GM12891 (cell line): ENCODE data around the gene MIB1.

ENCODE experiments used
- POLR2A ChIP-seq: IDR thresholded peaks from 2 replicates; pipeline ENCODE4 v1.6.1; 2011; ENCODE audit warnings: low read depth, low read length, control low read depth
- POU2F2 ChIP-seq: IDR thresholded peaks from 2 replicates; pipeline ENCODE4 v1.6.1; 2011; ENCODE audit warnings: low read depth, mild to moderate bottlenecking, control low read depth, low read length, moderate library complexity
- SPI1 ChIP-seq: IDR thresholded peaks from 2 replicates; pipeline ENCODE4 v1.6.1; 2011; ENCODE audit warnings: low read depth, low read length, control low read depth

- TF ChIP-seq POLR2A (no peak), POU2F2 (no peak), SPI1 (no peak)
These were observed 59.1 kb downstream of the MIB1 start for GRCh38 chr18:21799721-21800120.
